Measurements from ENCODE around the gene STAT4.
A peak's percentile ranks its signal among the peaks of the same experiment; 100 is the strongest.

STAT4 gene

GRCh38 chr2:191144217-191144616 is 6.6 kb downstream of the STAT4 start:
- no peak for DNase-seq

- no peak for DNase-seq
These were observed 7.0 kb downstream of the STAT4 start for GRCh38 chr2:191143791-191144190.

DNA sequence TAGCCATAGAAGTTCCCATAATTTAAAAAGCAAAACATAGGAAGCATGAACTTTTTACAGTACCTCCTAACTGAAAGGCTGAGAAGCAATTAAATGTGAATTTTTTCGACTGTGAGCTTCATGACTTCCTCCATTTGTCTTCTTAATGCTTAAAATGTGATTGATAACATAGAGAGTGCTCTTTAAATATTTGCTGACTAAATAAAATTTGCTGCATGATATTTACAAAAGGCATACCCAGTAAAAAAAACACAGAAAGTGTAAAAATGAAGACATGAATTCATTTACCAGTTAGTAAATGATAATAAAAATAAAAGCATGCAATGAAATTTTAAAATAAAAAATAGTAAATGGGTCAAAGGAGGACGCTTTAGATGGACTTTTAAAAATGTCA is 21.9 kb downstream of the STAT4 start:
- no peak for DNase-seq

DNA sequence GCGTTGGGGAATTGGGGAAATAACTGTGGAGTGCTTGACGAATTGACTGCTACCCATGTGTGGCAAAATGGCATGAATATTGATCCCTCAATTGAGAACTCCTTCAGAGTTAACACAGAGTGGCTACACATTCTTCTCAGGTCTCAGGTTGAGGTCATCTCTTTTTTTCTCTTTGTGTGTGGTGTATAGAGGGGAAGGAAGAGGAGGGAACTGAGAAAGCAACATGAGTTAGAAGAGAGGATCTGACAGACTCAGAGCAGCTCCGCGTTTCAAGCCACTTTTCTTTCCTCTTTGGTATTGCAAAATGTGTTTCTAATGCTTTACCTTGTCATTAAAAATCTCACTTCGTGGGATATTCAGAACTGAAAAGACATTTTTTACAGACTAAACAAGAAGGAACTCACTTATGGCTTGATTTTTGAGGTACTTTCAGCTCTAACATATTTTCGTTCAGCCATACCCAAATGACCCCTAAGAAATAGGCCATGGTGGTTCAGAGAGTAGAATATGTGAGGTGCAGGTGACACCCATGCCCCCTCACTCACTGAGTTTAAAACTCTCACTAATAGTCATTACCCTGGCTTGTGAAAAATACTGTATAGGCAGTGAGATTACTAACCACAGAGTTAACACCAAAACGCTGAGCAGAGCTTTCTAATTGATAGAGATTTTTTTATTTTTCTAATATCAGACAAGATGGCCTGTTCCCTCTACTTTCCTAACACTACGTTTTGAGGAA is 22.5 kb downstream of the STAT4 start:
- peak; percentile 57 for DNase-seq

DNA sequence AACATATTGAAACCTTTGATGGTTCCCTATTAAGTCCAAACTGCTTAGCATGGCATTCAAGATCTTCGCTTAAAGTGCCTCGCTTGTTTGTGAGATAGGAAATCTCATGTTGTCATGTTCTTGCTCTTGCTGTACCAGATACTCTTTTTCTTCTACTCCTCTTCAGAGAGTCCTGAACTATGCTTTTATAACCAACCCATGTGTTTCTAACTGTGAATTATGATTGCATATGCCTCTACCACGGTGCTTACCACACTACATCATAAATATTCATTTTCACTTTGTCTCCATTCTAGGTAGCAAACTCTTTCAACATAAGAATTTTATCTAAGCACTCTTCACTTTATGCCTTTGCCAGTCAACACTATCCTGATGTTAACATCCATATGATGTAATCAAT is 23.6 kb downstream of the STAT4 start:
- no peak for DNase-seq

DNA sequence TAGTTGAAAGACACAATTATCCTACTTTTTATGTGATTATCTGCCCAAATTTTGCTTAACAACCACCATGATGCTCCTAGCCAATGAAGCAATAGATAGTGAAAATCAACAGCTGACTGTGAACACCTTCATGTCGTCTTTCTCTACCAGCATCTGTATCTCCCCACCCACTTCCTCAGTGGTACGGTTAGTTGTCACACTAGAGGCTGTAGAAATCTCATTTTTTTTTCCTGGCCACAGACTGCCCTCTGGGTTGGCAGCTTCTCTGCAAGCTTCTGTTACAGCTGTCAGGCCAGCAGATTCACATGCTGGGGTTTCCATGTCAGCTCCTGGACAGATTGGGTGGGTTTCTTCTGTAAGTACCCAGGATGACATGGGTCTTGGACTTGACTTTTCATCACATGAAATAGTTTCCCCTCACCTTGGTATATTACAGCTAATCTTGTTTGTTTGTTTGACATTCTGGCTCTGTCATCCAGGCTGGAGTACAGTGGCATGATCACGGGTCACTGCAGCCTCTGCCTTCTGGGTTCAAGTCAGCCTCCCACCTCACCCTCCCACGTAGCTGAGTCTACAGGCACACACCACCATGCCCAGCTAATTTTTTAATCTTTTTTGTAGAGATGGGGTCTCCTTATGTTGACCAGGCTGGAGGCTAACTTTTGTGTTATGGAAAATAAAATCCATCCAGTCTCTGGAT is 24.3 kb downstream of the STAT4 start:
- DNase-seq = peak; percentile 51

DNA sequence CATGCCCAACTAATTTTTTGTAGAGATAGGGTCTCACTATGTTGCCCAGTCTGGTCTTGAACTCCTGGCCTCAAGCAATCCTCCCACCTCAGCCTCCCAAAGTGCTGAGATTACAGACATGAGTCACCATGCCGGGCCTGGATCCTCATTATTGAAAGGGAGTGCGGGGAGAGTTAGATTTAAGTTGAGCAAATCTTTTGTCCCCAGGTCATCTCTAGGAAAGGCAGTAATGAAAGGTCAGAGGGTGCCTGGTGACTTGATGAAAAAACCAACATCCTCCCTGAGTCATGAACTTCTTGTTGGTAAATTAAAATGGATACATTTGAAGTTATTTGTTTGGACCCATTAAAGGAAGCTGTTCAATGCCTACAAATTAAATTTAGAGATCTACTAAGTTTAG is 25.1 kb downstream of the STAT4 start:
- no peak for DNase-seq

DNA sequence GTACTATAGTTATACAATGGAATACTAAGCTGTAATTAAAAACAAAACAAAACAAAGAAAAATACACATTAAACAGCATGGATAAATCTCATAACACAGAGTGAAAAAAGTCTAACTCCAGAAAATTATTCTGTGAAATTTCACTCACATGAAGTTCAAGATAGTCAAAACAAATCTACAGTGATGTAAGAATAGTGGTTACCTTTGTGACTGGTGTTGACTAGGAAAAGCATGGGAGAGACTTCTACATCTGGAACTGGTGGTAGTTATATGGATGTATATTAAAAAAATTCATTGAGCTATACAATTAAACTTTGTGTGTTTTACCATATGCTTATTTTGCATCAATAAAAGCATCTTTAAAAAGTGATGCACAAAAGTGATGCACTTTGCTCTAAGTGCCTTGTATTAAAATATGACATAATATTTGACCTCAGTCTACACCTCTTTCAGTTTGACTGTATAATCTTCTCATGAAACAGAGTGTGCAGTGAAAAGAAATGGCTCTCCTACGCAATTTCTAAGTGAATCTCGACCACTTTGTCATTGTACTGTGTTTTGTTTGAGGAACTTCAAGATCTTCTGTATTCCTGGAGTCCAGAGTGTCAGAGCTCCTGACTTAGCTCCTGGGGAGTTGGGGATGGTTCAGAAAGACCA is 28.0 kb downstream of the STAT4 start:
- DNase-seq = no peak

DNA sequence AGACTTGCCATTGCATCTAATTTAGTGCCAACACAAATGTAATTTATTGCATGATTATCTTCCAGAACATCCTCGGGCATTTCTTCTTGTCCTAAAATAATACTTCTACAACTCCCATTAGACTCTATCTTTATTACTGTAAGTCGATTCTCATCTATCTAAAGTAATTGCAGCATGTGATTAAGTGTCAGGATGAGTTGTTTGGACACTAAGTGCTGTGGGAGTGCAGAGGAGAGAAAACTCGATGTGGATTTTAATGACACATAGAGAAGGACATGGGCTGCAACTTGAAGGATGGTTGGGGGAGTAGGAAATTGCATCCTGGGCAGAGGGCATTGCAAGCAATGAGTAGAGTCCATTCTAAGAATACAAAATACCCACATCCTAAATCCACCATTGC is 33.5 kb downstream of the STAT4 start:
- no peak for DNase-seq

GRCh38 chr2:191115804-191116203 is 35.0 kb downstream of the STAT4 start:
- peak; percentile 46 for DNase-seq

DNA sequence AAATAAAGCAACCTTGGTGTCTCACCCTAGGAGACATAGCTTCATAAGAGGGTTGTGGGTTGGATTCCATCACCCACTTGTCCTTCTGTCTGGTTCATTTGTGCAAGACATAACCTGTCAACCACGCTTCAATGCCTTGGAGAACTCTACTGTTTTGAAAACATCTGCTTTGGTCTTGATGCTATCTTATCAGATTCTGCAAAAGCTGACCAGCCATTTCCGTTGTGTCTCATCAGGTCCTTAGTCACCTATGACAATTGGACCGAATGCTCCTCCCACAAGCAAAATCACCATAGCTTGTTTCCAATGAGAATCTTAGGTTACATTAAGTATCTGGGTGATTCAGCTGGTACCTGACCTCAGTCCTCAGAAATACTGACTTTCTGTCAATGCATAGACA is 35.4 kb downstream of the STAT4 start:
- peak; percentile 94 for DNase-seq

DNA sequence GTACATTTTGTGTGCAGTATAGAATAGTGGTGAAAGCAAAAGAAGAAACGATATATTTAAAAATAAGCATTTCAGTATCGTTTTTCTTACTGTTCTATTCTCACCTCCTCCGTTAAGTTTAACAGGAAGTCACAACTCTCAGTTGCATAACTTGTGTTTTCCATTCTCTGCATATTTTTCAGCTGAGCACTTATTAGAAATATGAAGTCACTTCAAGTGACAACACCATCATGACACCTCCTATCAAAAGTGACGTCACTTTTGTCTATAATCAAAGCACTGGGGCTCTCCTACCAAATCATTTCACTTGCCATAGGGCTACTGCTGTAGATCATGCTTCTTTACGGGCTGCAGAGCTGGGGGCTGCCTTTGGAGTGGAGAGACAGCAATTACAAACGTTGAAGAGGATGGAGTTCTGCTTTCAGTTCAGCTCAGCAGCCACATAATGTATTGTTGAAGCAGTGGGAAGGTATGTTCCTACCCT is 36.3 kb downstream of the STAT4 start:
- peak; percentile 83 for DNase-seq

DNA sequence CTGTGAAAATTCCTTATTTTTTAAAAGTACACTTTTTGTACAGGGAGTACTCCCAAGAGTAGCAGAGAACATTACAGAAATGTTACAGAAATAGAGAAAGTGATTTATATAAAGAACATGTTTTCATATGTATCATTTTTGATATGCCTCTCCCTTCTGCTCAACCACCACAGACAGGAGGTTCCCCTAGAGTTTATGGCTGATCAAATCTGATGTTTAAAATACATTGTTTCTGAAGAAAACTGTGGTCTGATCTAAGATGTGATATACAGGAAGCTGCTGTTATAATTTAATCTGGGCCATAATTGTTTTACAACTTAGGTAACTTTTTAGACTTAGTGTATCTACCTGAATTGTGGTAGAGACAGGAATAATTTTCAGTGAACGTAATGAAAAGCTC is 37.0 kb downstream of the STAT4 start:
- DNase-seq = peak; percentile 81

- DNase-seq = no peak
These were observed 38.3 kb downstream of the STAT4 start for GRCh38 chr2:191112448-191112901.

DNA sequence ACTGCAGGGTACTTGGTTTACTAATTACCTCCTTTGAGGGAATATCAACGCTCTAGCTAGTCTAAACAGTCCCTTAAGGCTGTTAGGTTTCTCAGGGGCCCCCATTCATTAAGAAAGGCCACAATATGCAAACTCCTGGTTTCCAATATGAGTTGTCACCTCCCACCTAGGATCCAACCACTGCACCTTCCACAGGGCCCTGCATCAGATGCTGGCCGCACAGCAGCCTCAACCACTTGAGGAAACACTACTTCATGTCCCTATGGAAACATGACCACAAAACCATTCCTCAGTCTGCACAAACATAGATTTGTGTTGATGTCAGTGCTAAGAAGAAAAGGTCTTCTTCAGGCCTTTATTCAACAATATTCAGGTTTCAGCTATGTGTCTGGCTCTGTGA is 40.9 kb downstream of the STAT4 start:
- DNase-seq = no peak

- DNase-seq = no peak
These were observed 42.5 kb downstream of the STAT4 start for GRCh38 chr2:191108331-191108730.

DNA sequence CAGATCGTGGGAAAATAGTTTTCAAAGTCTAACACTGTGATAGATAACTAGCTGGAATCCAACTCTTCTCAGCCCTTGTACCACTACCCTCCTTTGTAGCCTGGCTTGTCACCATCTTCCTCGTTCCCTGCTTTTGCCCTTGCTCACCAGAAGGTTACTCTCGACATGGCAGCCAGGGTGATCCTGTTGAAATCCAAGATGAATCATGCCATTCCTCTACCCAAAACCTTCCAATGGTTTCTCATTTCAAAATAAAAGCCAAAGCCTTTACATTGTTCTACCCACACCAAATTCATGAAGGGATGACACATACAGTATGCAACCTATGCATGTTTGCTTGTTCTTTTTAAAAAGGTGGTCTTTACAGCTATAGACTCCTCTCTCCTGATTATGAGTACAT is 45.7 kb downstream of the STAT4 start:
- DNase-seq = no peak

GRCh38 chr2:191103774-191104173 is 47.0 kb downstream of the STAT4 start:
- peak; percentile 54 for DNase-seq

- no peak for DNase-seq
These were observed 50.6 kb downstream of the STAT4 start for GRCh38 chr2:191100216-191100615.

- DNase-seq = no peak
These were observed 63.5 kb downstream of the STAT4 start for GRCh38 chr2:191087311-191087710.

- no peak for DNase-seq
These were observed 64.1 kb downstream of the STAT4 start for GRCh38 chr2:191086706-191087105.

- no peak for DNase-seq
These were observed 67.3 kb downstream of the STAT4 start for GRCh38 chr2:191083540-191083939.

GRCh38 chr2:191082321-191082720 is 68.5 kb downstream of the STAT4 start:
- no peak for DNase-seq

All from CD4-positive, alpha-beta T cell treated with Interleukin-4 for 4 hours (primary cell).